ENCODE data around the gene TMEM17.

- TF ChIP-seq CTCF (IDR thresholded peaks at IDR 0.05) = no peak
- TF ChIP-seq EP300 (IDR thresholded peaks at IDR 0.05) = no peak
- no peak for TF ChIP-seq POLR2A (IDR thresholded peaks at IDR 0.05)
Measured at GRCh38 chr2:62477573-62477972, 28.4 kb downstream of the TMEM17 start.
